Neuronal stem cell (in vitro differentiated cells): ENCODE results near the gene PTPRB.

Experiments used
- DNase-seq: peaks from one replicate; pipeline ENCODE4 v3.0.0-alpha.2; 2013; ENCODE audit warnings: low spot score
- H2AFZ ChIP-seq: one replicate; pipeline ENCODE4 v1.6.1; 2013; ENCODE audit warnings: mild to moderate bottlenecking, low read length, inconsistent platforms
- H2AK5ac ChIP-seq: 2 replicates; pipeline ENCODE4 v1.6.1; 2013; ENCODE audit warnings: low read depth, mild to moderate bottlenecking, inconsistent platforms, low read length, moderate library complexity, mixed read lengths
- H2BK120ac ChIP-seq: 2 replicates; pipeline ENCODE4 v1.6.1; 2013; ENCODE audit warnings: low read depth, mild to moderate bottlenecking, inconsistent platforms, low read length, moderate library complexity, mixed read lengths
- H2BK12ac ChIP-seq: one replicate; pipeline ENCODE4 v1.6.1; 2013; ENCODE audit warnings: low read length, inconsistent platforms
- H2BK15ac ChIP-seq: 2 replicates; pipeline ENCODE4 v1.6.1; 2013; ENCODE audit warnings: mild to moderate bottlenecking, low read length, inconsistent platforms, mixed read lengths
- H2BK5ac ChIP-seq: one replicate; pipeline ENCODE4 v1.6.1; 2013; ENCODE audit warnings: inconsistent platforms, mild to moderate bottlenecking, low read length, moderate library complexity
- H3K14ac ChIP-seq: one replicate; pipeline ENCODE4 v1.6.1; 2013; ENCODE audit warnings: low read length, inconsistent platforms
- H3K18ac ChIP-seq: 2 replicates; pipeline ENCODE4 v1.6.1; 2013; ENCODE audit warnings: low read length, inconsistent platforms
- H3K23ac ChIP-seq: 2 replicates; pipeline ENCODE4 v1.6.1; 2013; ENCODE audit warnings: low read depth, mild to moderate bottlenecking, mixed read lengths, low read length, inconsistent platforms; ENCODE audit not compliant: poor library complexity
- H3K27ac ChIP-seq: replicated peaks from 3 replicates; pipeline ENCODE4 v1.5.1; 2013; ENCODE audit warnings: low read length, inconsistent platforms
- H3K27me3 ChIP-seq, 3 experiments: 2 replicates each; pipeline ENCODE4 v1.6.1; 2013; ENCODE audit warnings: low read length in 3 of 3, mild to moderate bottlenecking in 2 of 3, inconsistent platforms in 1 of 3, low read depth in 1 of 3, mixed read lengths in 1 of 3, moderate library complexity in 1 of 3; ENCODE audit not compliant: control insufficient read depth in 3 of 3, insufficient read depth in 3 of 3
- H3K36me3 ChIP-seq, 2 donors: replicated peaks in 1 of 2; 2 replicates each; pipeline ENCODE4 v1.6.1; 2013; ENCODE audit warnings: low read length in 2 of 2; ENCODE audit not compliant: control insufficient read depth in 2 of 2, insufficient read depth in 2 of 2
- H3K4ac ChIP-seq: 2 replicates; pipeline ENCODE4 v1.6.1; 2013; ENCODE audit warnings: inconsistent platforms, mild to moderate bottlenecking, low read length, moderate library complexity
- H3K4me1 ChIP-seq, 2 donors: 1 replicate in 1 of 2; 2 replicates in 1 of 2; pipeline ENCODE4 v1.6.1; 2013; ENCODE audit warnings: low read length in 2 of 2, low read depth in 1 of 2; ENCODE audit not compliant: control insufficient read depth in 2 of 2, insufficient read depth in 1 of 2
- H3K4me2 ChIP-seq: one replicate; pipeline ENCODE4 v1.6.1; 2013; ENCODE audit warnings: mild to moderate bottlenecking, low read length, inconsistent platforms; ENCODE audit not compliant: insufficient read depth, poor library complexity, severe bottlenecking
- H3K4me3 ChIP-seq, 2 donors: 2 replicates each; pipeline ENCODE4 v1.5.1; 2013; ENCODE audit warnings: low read length in 2 of 2, mild to moderate bottlenecking in 2 of 2, inconsistent platforms in 1 of 2, moderate library complexity in 1 of 2
- H3K79me1 ChIP-seq: one replicate; pipeline ENCODE4 v1.6.1; 2013; ENCODE audit warnings: low read depth, mild to moderate bottlenecking, inconsistent platforms, low read length, moderate library complexity
- H3K9ac ChIP-seq: one replicate; pipeline ENCODE4 v1.6.1; 2013; ENCODE audit warnings: mild to moderate bottlenecking, low read depth, low read length, inconsistent platforms; ENCODE audit not compliant: poor library complexity
- H3K9me3 ChIP-seq, 2 donors: replicated peaks in 1 of 2; 2 replicates each; pipeline versions ENCODE3 to v1.6.1; 2013; ENCODE audit warnings: low read length in 2 of 2, mild to moderate bottlenecking in 2 of 2, inconsistent platforms in 1 of 2, low read depth in 1 of 2, mixed read lengths in 1 of 2, moderate library complexity in 1 of 2; ENCODE audit not compliant: control insufficient read depth in 2 of 2, insufficient read depth in 1 of 2
- H4K8ac ChIP-seq: one replicate; pipeline ENCODE4 v1.6.1; 2013; ENCODE audit warnings: low read depth, mild to moderate bottlenecking, inconsistent platforms, low read length, moderate library complexity
- H4K91ac ChIP-seq: one replicate; pipeline ENCODE4 v1.6.1; 2013; ENCODE audit warnings: low read length, low read depth, mild to moderate bottlenecking, inconsistent platforms; ENCODE audit not compliant: poor library complexity
- WGBS, 2 donors: extraction: QIAGEN DNeasy Blood & Tissue Kit; methylation state at CpG; one replicate each; pipeline ENCODE4 v1.1.7; 2013; ENCODE audit warnings: missing lambda C conversion rate in 2 of 2, mixed read lengths in 1 of 2; ENCODE audit not compliant: insufficient read length in 2 of 2, insufficient replicate concordance in 1 of 2; ENCODE audit errors: extremely low coverage in 2 of 2; 5-methylcytosine and 5-hydroxymethylcytosine counted together

PTPRB gene

DNA sequence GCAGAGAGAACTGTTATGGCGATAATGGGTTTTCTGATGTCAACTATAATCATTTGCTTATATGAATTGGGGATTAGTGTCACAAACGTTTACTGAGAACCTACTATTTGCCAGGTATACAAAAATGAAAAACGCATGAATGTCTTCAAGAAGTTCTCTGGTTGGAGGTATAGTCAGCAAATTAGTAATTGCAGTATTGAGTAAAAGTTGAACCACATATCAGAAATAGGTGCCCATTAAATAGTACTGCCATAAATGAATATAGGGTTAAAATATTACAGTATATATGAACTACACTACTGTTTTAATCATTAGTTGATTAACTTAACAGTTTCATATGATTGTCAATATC is 60.0 kb downstream of the PTPRB start:
- DNase-seq: no peak
- Histone ChIP-seq H2BK5ac (no peak overlapping the region), H3K9me3 (no peaks in the 10 kb centered on the region), H4K91ac (no peak overlapping the region), H3K18ac (no peak overlapping the region), H2BK12ac (no peak overlapping the region), H3K4ac (no peak overlapping the region), H3K4me2 (no peak overlapping the region), H2AFZ (no peak overlapping the region), H3K4me1 (peaks cover 0 to 2% of the 10 kb centered on the region in 2 donors), H3K9ac (no peak overlapping the region), H3K27ac (no peak overlapping the region), H3K4me3 (no peak overlapping the region), H2BK120ac (no peak overlapping the region), H2AK5ac (no peak overlapping the region), H4K8ac (no peak overlapping the region), H2BK15ac (no peak overlapping the region), H3K14ac (no peak overlapping the region), H3K79me1 (no peaks in the 10 kb centered on the region), H3K23ac (no peak overlapping the region), H3K27me3 (no peaks in the 10 kb centered on the region), H3K36me3 (no peaks in the 10 kb centered on the region)
- no CpG with 5 or more reads among the region's 3 CpGs for WGBS, 2 donors

DNA sequence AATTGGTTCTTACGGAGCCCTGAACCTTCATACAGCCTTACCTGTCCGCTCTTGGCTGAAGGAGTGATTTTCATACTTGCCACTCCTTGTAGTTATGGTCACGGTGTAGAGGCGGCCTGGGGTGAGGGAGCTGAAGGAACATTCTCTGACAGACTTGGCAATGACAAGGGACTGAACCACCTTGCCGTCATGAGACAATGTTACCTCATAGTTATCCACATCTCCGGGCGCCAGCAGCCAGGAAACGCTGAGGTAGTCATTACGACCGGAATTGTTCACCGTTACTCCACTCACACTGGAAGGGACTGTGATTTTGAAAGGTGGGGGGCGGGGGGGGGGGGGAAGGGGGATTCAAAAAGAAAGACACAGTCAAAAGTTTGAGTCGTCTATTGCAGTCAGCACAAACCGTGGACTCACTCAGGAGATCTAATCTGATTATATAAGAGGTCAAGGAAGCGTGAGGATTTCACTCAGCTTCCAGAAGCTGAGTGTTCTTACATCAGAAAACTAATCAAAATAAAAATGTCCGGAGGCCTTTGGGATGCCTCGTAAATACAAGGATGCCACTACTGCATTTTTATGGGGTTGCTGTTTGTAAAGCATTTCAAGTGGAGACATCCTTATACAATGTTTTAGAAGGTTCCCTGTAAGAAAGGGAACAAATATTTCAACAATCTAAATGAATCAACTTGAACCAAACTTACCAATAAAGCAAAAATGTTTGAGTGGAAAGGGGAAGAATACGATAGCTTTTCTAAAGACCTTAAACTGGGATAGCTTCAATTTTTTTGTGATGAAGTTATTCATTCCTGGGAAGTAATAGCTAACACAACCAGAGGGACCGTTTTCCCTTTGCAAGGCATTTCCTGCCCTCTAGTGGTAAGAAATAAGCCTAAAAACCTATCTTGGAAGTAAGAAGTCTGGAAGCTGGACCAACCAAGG is 60.6 kb downstream of the PTPRB start:
- Histone ChIP-seq H2BK15ac (no peak overlapping the region), H3K4ac (no peak overlapping the region), H3K4me3 (no peak overlapping the region), H3K4me2 (no peak overlapping the region), H3K36me3 (no peaks in the 10 kb centered on the region), H2BK5ac (no peak overlapping the region), H2BK12ac (no peak overlapping the region), H3K23ac (no peak overlapping the region), H3K79me1 (no peaks in the 10 kb centered on the region), H3K4me1 (peaks cover 0 to 2% of the 10 kb centered on the region in 2 donors), H3K14ac (no peak overlapping the region), H2AFZ (peak overlapping the region; percentile 66), H3K9ac (no peak overlapping the region), H2BK120ac (no peak overlapping the region), H3K27ac (no peak overlapping the region), H4K91ac (no peak overlapping the region), H3K27me3 (no peaks in the 10 kb centered on the region), H2AK5ac (no peak overlapping the region), H3K18ac (peak overlapping the region; percentile 48), H4K8ac (no peak overlapping the region), H3K9me3 (no peaks in the 10 kb centered on the region)
- peak; percentile 57 for DNase-seq
- no CpG with 5 or more reads among the region's 19 CpGs for WGBS, 2 donors

DNA sequence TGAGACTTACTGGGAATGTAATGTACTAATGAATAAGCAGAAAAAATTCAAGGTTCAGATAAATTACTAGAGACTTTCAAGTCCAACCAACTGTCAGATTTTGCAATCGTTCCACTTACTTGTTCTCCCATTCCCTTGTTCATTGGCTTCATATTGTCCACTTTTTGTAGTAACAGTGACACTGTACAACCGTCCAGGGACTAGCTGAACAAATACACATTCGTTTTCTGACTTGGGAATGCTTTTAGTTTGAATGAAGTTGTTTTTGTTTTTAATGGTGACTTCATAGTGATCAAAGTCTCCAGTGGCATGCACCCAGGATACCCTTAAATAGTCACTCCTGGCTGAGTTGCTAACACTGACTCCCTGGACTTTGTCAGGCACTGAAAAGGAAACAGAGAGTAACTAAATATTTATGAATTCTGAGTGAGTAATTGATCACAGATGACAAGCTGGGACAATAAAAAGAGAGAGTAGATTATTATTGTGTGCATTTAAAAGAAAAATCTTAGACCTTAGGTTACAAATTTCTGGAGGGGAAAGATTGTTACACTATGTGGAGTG is 65.4 kb downstream of the PTPRB start:
- no peak overlapping the region for H3K18ac ChIP-seq
- peaks cover 0 to 2% of the 10 kb centered on the region in 2 donors for H3K4me1 ChIP-seq
- no peak overlapping the region for H2AK5ac ChIP-seq
- no peaks in the 10 kb centered on the region for H3K27me3 ChIP-seq
- WGBS, 2 donors: no CpG with 5 or more reads among the region's 3 CpGs
- H4K8ac ChIP-seq: no peak overlapping the region
- H3K27ac ChIP-seq: no peak overlapping the region
- H2AFZ ChIP-seq: no peak overlapping the region
- H3K4me3 ChIP-seq: no peak overlapping the region
- H4K91ac ChIP-seq: no peak overlapping the region
- no peak overlapping the region for H3K9ac ChIP-seq
- H3K23ac ChIP-seq: no peak overlapping the region
- H2BK12ac ChIP-seq: no peak overlapping the region
- no peak overlapping the region for H3K4me2 ChIP-seq
- H3K9me3 ChIP-seq: no peaks in the 10 kb centered on the region
- H2BK15ac ChIP-seq: no peak overlapping the region
- H3K4ac ChIP-seq: no peak overlapping the region
- no peak overlapping the region for H2BK5ac ChIP-seq
- H3K79me1 ChIP-seq: no peaks in the 10 kb centered on the region
- no peak for DNase-seq
- H3K36me3 ChIP-seq: no peaks in the 10 kb centered on the region
- H3K14ac ChIP-seq: no peak overlapping the region
- no peak overlapping the region for H2BK120ac ChIP-seq

DNA sequence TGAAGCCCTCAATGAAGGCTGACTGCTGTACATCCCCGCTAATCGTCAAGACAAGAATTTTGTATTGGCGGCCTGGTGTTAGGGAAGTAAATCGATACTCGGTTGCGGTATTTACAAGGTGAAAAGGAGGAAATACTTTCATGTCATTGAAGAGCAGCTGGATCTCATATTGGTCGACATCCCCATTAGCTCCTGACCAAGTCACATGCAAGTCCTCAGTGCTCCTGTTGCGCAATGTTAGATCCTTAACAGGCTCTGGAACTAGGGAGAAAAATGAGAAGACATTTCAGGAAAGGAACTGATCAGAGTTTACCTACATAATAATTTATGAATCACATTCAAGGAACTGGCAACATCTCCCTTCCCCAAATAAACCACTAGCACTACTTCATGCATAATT is 66.2 kb downstream of the PTPRB start:
- H2BK15ac ChIP-seq: no peak overlapping the region
- H3K27me3 ChIP-seq: no peaks in the 10 kb centered on the region
- H3K4me1 ChIP-seq: no peaks in the 10 kb centered on the region
- H3K9me3 ChIP-seq: no peaks in the 10 kb centered on the region
- no peak overlapping the region for H2AFZ ChIP-seq
- H4K8ac ChIP-seq: no peak overlapping the region
- no peak overlapping the region for H3K14ac ChIP-seq
- H4K91ac ChIP-seq: no peak overlapping the region
- no peak overlapping the region for H3K18ac ChIP-seq
- no peak overlapping the region for H3K27ac ChIP-seq
- no CpG with 5 or more reads among the region's 8 CpGs for WGBS, 2 donors
- no peak overlapping the region for H2BK12ac ChIP-seq
- H3K36me3 ChIP-seq: no peaks in the 10 kb centered on the region
- no peak overlapping the region for H2BK120ac ChIP-seq
- H2BK5ac ChIP-seq: no peak overlapping the region
- no peak overlapping the region for H3K23ac ChIP-seq
- no peak overlapping the region for H3K4ac ChIP-seq
- H3K9ac ChIP-seq: no peak overlapping the region
- no peak overlapping the region for H2AK5ac ChIP-seq
- H3K4me3 ChIP-seq: no peak overlapping the region
- H3K4me2 ChIP-seq: no peak overlapping the region
- no peaks in the 10 kb centered on the region for H3K79me1 ChIP-seq
- DNase-seq: no peak
